ENCODE results near the gene ZNF208. TPM values are rescaled to one million over a fixed set of nuclear protein-coding genes. Genes with fewer than 3 reads are reported as not detected.

ZNF208 gene
- total and polyA plus RNA-seq, 8 donors = 1.1 to 2.8 (median 1.7) TPM

- H3K9me3 ChIP-seq = peaks cover 0 to 10% (median 2%) of the 10 kb centered on the region in 4 donors
These were observed 40.3 kb downstream of the ZNF208 start for GRCh38 chr19:21970466-21970865.

GRCh38 chr19:21947775-21948174, 63.0 kb downstream of the ZNF208 start:
- Histone ChIP-seq H3K27me3 (no peaks in the 10 kb centered on the region), H3K4me3 (no peak overlapping the region), H3K9me3 (peaks cover 0 to 8% (median 4%) of the 10 kb centered on the region in 4 donors), H3K36me3 (no peaks in the 10 kb centered on the region), H3K27ac (no peak overlapping the region), H3K4me1 (no peaks in the 10 kb centered on the region)
- ATAC-seq = no peak
- no peak for FAIRE-seq
- 54 to 58% methylated on average over 8 of the region's 8 CpGs for WGBS, 2 donors
- no peak for TF ChIP-seq CTCF (IDR thresholded peaks at IDR 0.05)
- DNase-seq = no peak
- intact Hi-C loops (cut with DNase I) = no loop called here

More at GRCh38 chr19:21970466-21970865, 40.3 kb downstream of the ZNF208 start:
- WGBS, 2 donors = 54 to 81% methylated on average over 1 of the region's 1 CpG
- no peaks in the 10 kb centered on the region for H3K36me3 ChIP-seq
- no peaks in the 10 kb centered on the region for H3K4me1 ChIP-seq
- FAIRE-seq (no peak), ATAC-seq (no peak), DNase-seq (no peak)
- H3K4me3 ChIP-seq = no peak overlapping the region
- intact Hi-C loops (cut with DNase I) = no loop called here
- no peak for TF ChIP-seq CTCF (IDR thresholded peaks at IDR 0.05)
- no peak overlapping the region for H3K27ac ChIP-seq
- no peaks in the 10 kb centered on the region for H3K27me3 ChIP-seq

- no peak for TF ChIP-seq CTCF (IDR thresholded peaks at IDR 0.05)
- H3K4me3 ChIP-seq = no peak overlapping the region
- no peak overlapping the region for H3K27ac ChIP-seq
- no peak for FAIRE-seq
- H3K4me1 ChIP-seq = no peaks in the 10 kb centered on the region
- H3K36me3 ChIP-seq = no peaks in the 10 kb centered on the region
- intact Hi-C loops (cut with DNase I) = no loop called here
- WGBS, 2 donors = 61 to 66% methylated on average over 30 of the region's 30 CpGs
- H3K9me3 ChIP-seq = no peaks in the 10 kb centered on the region
- no peaks in the 10 kb centered on the region for H3K27me3 ChIP-seq
- no peak for ATAC-seq
- peak in 1 of 6 donors; percentile 34 for DNase-seq
These were observed 70.1 kb downstream of the ZNF208 start for GRCh38 chr19:21940684-21941083.

- Histone ChIP-seq H3K36me3 (no peaks in the 10 kb centered on the region), H3K27ac (no peak overlapping the region), H3K4me1 (no peaks in the 10 kb centered on the region), H3K9me3 (no peaks in the 10 kb centered on the region), H3K27me3 (no peaks in the 10 kb centered on the region), H3K4me3 (no peak overlapping the region)
- no peak for TF ChIP-seq CTCF (IDR thresholded peaks at IDR 0.05)
- 55 to 60% methylated on average over 4 of the region's 4 CpGs for WGBS, 2 donors
- no peak for FAIRE-seq
- ATAC-seq = no peak
- DNase-seq = no peak
- intact Hi-C loops (cut with DNase I) = no loop called here
These were observed 76.2 kb downstream of the ZNF208 start for GRCh38 chr19:21934593-21934992.

GRCh38 chr19:21934131-21934530, 76.6 kb downstream of the ZNF208 start:
- Histone ChIP-seq H3K9me3 (no peaks in the 10 kb centered on the region), H3K36me3 (no peaks in the 10 kb centered on the region), H3K27ac (no peak overlapping the region), H3K4me3 (no peak overlapping the region), H3K27me3 (no peaks in the 10 kb centered on the region), H3K4me1 (no peaks in the 10 kb centered on the region)
- FAIRE-seq = no peak
- no peak for DNase-seq
- intact Hi-C loops (cut with DNase I) = no loop called here
- TF ChIP-seq CTCF (IDR thresholded peaks at IDR 0.05) = no peak
- ATAC-seq = no peak
- WGBS, 2 donors = 88 to 92% methylated on average over 5 of the region's 5 CpGs
